AG04450 (cell line): ENCODE results near the gene PIGK. TPM values are rescaled to one million over a fixed set of nuclear protein-coding genes. Genes with fewer than 3 reads are reported as not detected.

Experiments
- CTCF ChIA-PET: fragments of 300-600, 350-600 bp; formaldehyde crosslinking; extraction: SDS; loops from one replicate; lab custom pipeline; 2022; ENCODE audit warnings: antibody characterized with exemption, inconsistent platforms; lab: Charles Lee
- POLR2A ChIA-PET: fragments of 350-600 bp; formaldehyde crosslinking; extraction: SDS; loops from one replicate; lab custom pipeline; 2021; ENCODE audit warnings: antibody characterized with exemption, inconsistent platforms; lab: Yijun Ruan, JAX
- DNase-seq: peaks from one replicate; pipeline ENCODE4 v3.0.0-alpha.2; 2011; ENCODE audit warnings: low read depth, low spot score
- H3K27ac ChIP-seq: one replicate; pipeline ENCODE4 v1.5.1; 2012; ENCODE audit warnings: low read depth, low read length, control low read depth
- H3K27me3 ChIP-seq: one replicate; pipeline ENCODE4 v1.6.0; 2012; ENCODE audit warnings: low read length; ENCODE audit not compliant: control insufficient read depth, insufficient read depth
- H3K4me3 ChIP-seq: 2 replicates; pipeline ENCODE4 v1.5.1; 2011; ENCODE audit warnings: mild to moderate bottlenecking, low read depth, low read length, control low read depth
- H3K9me3 ChIP-seq: 2 replicates; pipeline ENCODE4 v1.5.1; 2012; ENCODE audit warnings: low read length; ENCODE audit not compliant: control insufficient read depth, insufficient read depth
- polyA plus RNA-seq: library from polyadenylated mRNA; depleted of rRNA; stranded (reverse); fragments of >200 nt; gene quantifications from 2 replicates; pipeline ENCODE4 v1.2.3, GENCODE V29; 2011
- TF ChIP-seq, protein P1 (sequence below): IDR thresholded peaks from 2 replicates; pipeline ENCODE4 v1.5.1; 2011; ENCODE audit warnings: low read depth, low read length, control low read depth, inconsistent platforms

PIGK gene
- polyA plus RNA-seq, 1 experiment: 48.8 TPM

DNA sequence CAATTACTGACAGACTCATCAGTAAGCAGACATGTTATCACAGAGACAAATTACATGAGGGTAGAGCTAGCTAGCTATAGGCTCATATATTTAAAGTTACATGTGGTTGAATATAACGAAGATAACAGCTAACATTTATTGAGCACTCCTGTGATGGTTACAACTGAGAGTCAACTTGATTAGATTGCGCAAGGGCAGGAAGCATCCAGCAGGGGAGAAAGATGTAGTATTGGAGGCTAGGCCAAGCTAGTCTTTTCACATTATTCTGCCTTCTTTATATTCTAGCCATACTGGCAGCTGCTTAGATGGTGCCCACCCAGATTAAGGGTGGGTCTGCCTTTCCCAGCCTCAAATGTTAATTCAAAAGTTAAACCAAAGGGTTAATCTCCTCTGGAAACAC lies 37.1 kb downstream of the PIGK start:
- Histone ChIP-seq H3K27ac (no peak overlapping the region), H3K27me3 (no peaks in the 10 kb centered on the region), H3K4me3 (no peak overlapping the region), H3K9me3 (peaks cover 1% of the 10 kb centered on the region; the same call in 1 of the 2 replicates)
- POLR2A ChIA-PET: no interaction called here
- DNase-seq: no peak
- TF ChIP-seq, protein P1, sequence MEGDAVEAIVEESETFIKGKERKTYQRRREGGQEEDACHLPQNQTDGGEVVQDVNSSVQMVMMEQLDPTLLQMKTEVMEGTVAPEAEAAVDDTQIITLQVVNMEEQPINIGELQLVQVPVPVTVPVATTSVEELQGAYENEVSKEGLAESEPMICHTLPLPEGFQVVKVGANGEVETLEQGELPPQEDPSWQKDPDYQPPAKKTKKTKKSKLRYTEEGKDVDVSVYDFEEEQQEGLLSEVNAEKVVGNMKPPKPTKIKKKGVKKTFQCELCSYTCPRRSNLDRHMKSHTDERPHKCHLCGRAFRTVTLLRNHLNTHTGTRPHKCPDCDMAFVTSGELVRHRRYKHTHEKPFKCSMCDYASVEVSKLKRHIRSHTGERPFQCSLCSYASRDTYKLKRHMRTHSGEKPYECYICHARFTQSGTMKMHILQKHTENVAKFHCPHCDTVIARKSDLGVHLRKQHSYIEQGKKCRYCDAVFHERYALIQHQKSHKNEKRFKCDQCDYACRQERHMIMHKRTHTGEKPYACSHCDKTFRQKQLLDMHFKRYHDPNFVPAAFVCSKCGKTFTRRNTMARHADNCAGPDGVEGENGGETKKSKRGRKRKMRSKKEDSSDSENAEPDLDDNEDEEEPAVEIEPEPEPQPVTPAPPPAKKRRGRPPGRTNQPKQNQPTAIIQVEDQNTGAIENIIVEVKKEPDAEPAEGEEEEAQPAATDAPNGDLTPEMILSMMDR: no peak
- CTCF ChIA-PET: interaction anchor here (0.6 to 0.9 kb wide), 2 partner anchors 20 to 351 kb away, joined by 3 to 4 read pairs; no protein-coding TSS in a partner anchor

DNA sequence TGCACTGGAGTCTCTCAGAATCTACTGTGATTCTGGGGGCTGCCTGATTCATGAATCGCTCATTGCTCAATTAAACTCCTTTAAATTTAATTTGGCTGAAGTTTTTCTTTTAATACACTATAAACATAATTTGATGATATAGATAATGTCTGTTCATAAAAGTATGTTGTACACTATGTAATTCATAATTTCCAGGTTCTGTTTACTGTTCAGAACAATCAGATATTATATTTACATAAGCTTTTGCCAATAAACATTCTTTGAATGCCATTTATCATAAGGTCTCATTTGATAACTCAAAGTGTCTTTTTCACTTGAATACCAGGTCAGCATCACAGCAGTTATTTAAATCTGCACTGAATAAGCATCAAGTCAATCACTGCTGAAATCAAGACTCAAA lies 39.6 kb downstream of the PIGK start:
- TF ChIP-seq, protein P1: no peak
- H3K27ac ChIP-seq: no peak overlapping the region
- peaks cover 2% of the 10 kb centered on the region; the same call in 1 of the 2 replicates for H3K9me3 ChIP-seq
- CTCF ChIA-PET: no interaction called here
- POLR2A ChIA-PET: no interaction called here
- DNase-seq: no peak
- H3K4me3 ChIP-seq: no peak overlapping the region
- H3K27me3 ChIP-seq: no peaks in the 10 kb centered on the region

DNA sequence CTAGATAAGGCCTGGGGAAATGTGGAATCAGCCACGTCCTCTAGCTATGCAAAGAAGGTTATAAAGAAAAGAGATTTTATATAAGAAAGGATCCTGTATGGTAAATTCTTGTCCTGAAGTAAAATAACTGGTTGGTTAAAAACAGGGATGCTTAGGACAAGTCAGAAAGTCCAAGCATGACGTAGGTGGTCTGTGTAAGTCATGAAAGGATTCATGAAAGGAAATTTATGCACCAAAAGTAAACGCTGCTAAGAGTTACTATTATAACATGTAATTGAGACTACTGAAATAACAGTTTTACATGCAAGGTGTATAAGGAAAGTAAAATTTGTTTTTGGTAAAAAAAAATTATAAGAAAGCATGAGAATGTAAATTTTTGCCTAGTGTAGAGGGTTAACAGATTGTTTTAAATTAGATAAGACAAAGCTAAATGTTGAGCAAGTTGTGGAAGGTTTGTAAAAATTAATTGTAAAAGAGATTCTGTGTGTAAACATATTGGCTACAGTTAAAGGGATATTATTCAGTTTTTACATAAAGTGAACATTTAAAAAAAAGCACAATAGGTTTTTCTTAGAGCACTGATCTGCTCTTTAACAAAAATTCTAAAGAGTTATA lies 43.9 kb downstream of the PIGK start:
- DNase-seq: no peak
- H3K4me3 ChIP-seq: no peak overlapping the region
- TF ChIP-seq, protein P1: no peak
- ChIA-PET POLR2A (no interaction called here), CTCF (no interaction called here)
- H3K27ac ChIP-seq: no peak overlapping the region
- peaks cover 2% of the 10 kb centered on the region; the same call in 1 of the 2 replicates for H3K9me3 ChIP-seq
- H3K27me3 ChIP-seq: no peaks in the 10 kb centered on the region

DNA sequence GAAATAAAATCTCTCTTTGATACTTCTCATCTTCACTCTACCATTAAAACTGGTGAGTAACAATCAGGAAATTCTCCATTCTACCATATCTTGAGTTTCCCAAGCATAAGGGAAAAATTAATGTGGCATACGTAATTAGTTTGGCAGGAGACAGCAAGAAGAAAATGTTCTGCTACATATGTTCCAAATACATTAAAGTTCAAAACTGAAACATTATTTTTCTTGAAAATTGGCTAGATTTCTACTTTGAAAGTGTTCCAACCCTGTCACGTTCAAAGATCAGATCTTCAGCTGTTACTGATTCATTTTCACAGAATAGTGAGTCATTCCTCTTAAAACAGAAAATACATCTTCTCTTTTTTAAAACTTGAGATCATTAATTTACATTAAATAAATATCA lies 48.5 kb downstream of the PIGK start:
- Histone ChIP-seq H3K27me3 (no peaks in the 10 kb centered on the region), H3K4me3 (no peak overlapping the region), H3K27ac (no peak overlapping the region), H3K9me3 (no peaks in the 10 kb centered on the region)
- TF ChIP-seq, protein P1: no peak
- CTCF ChIA-PET: interaction anchor here (0.6 kb wide), 1 partner anchor 386 kb away, joined by 3 read pairs; no protein-coding TSS in a partner anchor
- POLR2A ChIA-PET: no interaction called here
- peak; percentile 24 for DNase-seq

DNA sequence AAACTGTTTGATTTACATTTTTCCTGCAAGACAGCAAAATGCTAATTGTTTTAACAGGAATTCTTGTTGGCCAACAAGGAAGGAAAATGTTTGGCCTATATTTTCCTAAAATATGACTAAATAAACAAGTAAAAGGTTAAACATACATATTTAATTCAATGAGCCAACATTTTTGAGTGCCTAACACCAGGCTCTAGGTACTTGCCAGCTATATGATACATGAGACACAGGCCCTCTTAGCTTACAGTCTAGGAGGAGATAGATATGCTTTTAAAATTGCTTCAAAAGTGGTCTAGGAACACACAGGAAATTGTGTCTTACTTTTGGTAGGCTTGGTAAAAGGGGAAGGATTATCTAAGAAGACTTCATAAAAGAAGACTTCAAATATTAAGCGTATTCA lies 50.9 kb downstream of the PIGK start:
- H3K9me3 ChIP-seq: no peaks in the 10 kb centered on the region
- no peak for DNase-seq
- POLR2A ChIA-PET: no interaction called here
- H3K27me3 ChIP-seq: no peaks in the 10 kb centered on the region
- H3K4me3 ChIP-seq: no peak overlapping the region
- TF ChIP-seq, protein P1: no peak
- no peak overlapping the region for H3K27ac ChIP-seq
- CTCF ChIA-PET: no interaction called here
